Brain microvascular endothelial cell (primary cell): Measurements from ENCODE around the gene EVA1C.

Source experiments
- DNase-seq: peaks from one replicate; pipeline ENCODE4 v3.0.0-alpha.2; 2020
- H3K27ac ChIP-seq: fragments of 250-450 bp; sonication (Bioruptor Pico); 2 replicates; pipeline ENCODE4 v1.5.1; 2020; ENCODE audit warnings: mild to moderate bottlenecking, moderate library complexity
- H3K27me3 ChIP-seq: fragments of 250-450 bp; sonication (Bioruptor Pico); replicated peaks from 2 replicates; pipeline ENCODE4 v1.5.1; 2020; ENCODE audit warnings: mild to moderate bottlenecking
- H3K36me3 ChIP-seq: fragments of 250-450 bp; sonication (Bioruptor Pico); replicated peaks from 2 replicates; pipeline ENCODE4 v1.5.1; 2020; ENCODE audit warnings: mild to moderate bottlenecking
- H3K4me3 ChIP-seq: 2 replicates; pipeline ENCODE4 v1.5.1; 2011; ENCODE audit warnings: low read depth, mild to moderate bottlenecking, control low read depth, low read length, moderate library complexity
- CTCF ChIP-seq: IDR thresholded peaks from 2 replicates; pipeline ENCODE4 v1.5.1; 2011; ENCODE audit warnings: low read depth, mild to moderate bottlenecking, moderate library complexity, low read length, control low read depth, inconsistent platforms; ENCODE audit errors: missing control alignments
- in situ Hi-C: cut with HindIII; loops from 2 replicates; pipeline ENCODE4 v1.10.0; 2017; ENCODE audit warnings: low sequenced_read_pairs, low pct_ligation_motif_present

The EVA1C gene

GRCh38 chr21:32412162-32413014, at the start of gene EVA1C:
Gene EVA1C (plus strand): TSS chr21:32412706. CDS start chr21:32412854, 148 bp downstream.
- in situ Hi-C loops = loop anchor here (25.0 kb wide), 1 partner anchor 150 kb away; no protein-coding TSS in a partner anchor
- DNase-seq = no peak
- H3K27me3 ChIP-seq = no peaks in the 10 kb centered on the region
- peak within 1 kb of the TSS; percentile 69 for H3K4me3 ChIP-seq
- H3K27ac ChIP-seq = peak within 1 kb of the TSS; percentile 53
- H3K36me3 ChIP-seq = no peaks in the 10 kb centered on the region
- TF ChIP-seq CTCF = no peak

- Histone ChIP-seq H3K36me3 (peaks cover 79% of the 10 kb centered on the region), H3K4me3 (no peak overlapping the region), H3K27me3 (no peaks in the 10 kb centered on the region), H3K27ac (no peak overlapping the region)
- in situ Hi-C loops = no loop called here
- TF ChIP-seq CTCF = no peak
- DNase-seq = no peak
These were observed 48.1 kb upstream of the EVA1C start for GRCh38 chr21:32364387-32364786.

- in situ Hi-C loops = no loop called here
- DNase-seq = no peak
- no peak for TF ChIP-seq CTCF
- Histone ChIP-seq H3K4me3 (no peak overlapping the region), H3K27ac (no peak overlapping the region), H3K27me3 (no peaks in the 10 kb centered on the region), H3K36me3 (peaks cover 75% of the 10 kb centered on the region)
These were observed 47.7 kb upstream of the EVA1C start for GRCh38 chr21:32364796-32365195.

GRCh38 chr21:32366191-32366590, 46.3 kb upstream of the EVA1C start:
- TF ChIP-seq CTCF = no peak
- no peak for DNase-seq
- in situ Hi-C loops = no loop called here
- H3K36me3 ChIP-seq = peaks cover 68% of the 10 kb centered on the region
- H3K27ac ChIP-seq = no peak overlapping the region
- no peaks in the 10 kb centered on the region for H3K27me3 ChIP-seq
- no peak overlapping the region for H3K4me3 ChIP-seq

GRCh38 chr21:32367158-32367557, 45.3 kb upstream of the EVA1C start:
- Histone ChIP-seq H3K27me3 (no peaks in the 10 kb centered on the region), H3K27ac (no peak overlapping the region), H3K36me3 (peaks cover 60% of the 10 kb centered on the region), H3K4me3 (no peak overlapping the region)
- TF ChIP-seq CTCF = no peak
- in situ Hi-C loops = no loop called here
- DNase-seq = no peak
